ENCODE data around the gene SEPTIN8. TPM values are rescaled to one million over a fixed set of nuclear protein-coding genes. Genes with fewer than 3 reads are reported as not detected.

The SEPTIN8 gene
- total RNA-seq, 4 donors from 2014 or later = 5.2 to 7.9 (median 6.8) TPM

GRCh38 chr5:132813599-132814502 is 36.8 kb upstream of the SEPTIN8 start:
- in situ Hi-C loops (cut with MboI; ENCODE audit: low sequenced_read_pairs in 4 of 4) = loop anchor here in 2 of 4 donors (25.0 kb wide), 1 partner anchor 277 kb away; the partner anchor contains the start of gene IL5 (in 2 of the 2)
- no peaks in the 10 kb centered on the region for H3K9me3 ChIP-seq
- H3K4me1 ChIP-seq = peaks cover 0 to 10% of the 10 kb centered on the region in 2 donors
- ATAC-seq = peak in 1 of 2 donors; percentile 36
- TF ChIP-seq, protein P1, sequence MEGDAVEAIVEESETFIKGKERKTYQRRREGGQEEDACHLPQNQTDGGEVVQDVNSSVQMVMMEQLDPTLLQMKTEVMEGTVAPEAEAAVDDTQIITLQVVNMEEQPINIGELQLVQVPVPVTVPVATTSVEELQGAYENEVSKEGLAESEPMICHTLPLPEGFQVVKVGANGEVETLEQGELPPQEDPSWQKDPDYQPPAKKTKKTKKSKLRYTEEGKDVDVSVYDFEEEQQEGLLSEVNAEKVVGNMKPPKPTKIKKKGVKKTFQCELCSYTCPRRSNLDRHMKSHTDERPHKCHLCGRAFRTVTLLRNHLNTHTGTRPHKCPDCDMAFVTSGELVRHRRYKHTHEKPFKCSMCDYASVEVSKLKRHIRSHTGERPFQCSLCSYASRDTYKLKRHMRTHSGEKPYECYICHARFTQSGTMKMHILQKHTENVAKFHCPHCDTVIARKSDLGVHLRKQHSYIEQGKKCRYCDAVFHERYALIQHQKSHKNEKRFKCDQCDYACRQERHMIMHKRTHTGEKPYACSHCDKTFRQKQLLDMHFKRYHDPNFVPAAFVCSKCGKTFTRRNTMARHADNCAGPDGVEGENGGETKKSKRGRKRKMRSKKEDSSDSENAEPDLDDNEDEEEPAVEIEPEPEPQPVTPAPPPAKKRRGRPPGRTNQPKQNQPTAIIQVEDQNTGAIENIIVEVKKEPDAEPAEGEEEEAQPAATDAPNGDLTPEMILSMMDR (IDR thresholded peaks at IDR 0.05 in 4 of 5, conservative IDR thresholded peaks at IDR 0.05 in 1 of 5) = no peak
- no peak for TF ChIP-seq POLR2A (IDR thresholded peaks at IDR 0.05)
- no peaks in the 10 kb centered on the region for H3K36me3 ChIP-seq
- H3K27ac ChIP-seq = no peak overlapping the region
- peaks cover 29 to 43% (median 38%) of the 10 kb centered on the region in 3 donors for H3K27me3 ChIP-seq
- DNase-seq = no peak
- intact Hi-C loops (cut with DNase I; ENCODE audit: low total_unique reads) = no loop called here
- peak overlapping the region; percentile 33 to 57 (median 40) for H3K4me3 ChIP-seq

DNA sequence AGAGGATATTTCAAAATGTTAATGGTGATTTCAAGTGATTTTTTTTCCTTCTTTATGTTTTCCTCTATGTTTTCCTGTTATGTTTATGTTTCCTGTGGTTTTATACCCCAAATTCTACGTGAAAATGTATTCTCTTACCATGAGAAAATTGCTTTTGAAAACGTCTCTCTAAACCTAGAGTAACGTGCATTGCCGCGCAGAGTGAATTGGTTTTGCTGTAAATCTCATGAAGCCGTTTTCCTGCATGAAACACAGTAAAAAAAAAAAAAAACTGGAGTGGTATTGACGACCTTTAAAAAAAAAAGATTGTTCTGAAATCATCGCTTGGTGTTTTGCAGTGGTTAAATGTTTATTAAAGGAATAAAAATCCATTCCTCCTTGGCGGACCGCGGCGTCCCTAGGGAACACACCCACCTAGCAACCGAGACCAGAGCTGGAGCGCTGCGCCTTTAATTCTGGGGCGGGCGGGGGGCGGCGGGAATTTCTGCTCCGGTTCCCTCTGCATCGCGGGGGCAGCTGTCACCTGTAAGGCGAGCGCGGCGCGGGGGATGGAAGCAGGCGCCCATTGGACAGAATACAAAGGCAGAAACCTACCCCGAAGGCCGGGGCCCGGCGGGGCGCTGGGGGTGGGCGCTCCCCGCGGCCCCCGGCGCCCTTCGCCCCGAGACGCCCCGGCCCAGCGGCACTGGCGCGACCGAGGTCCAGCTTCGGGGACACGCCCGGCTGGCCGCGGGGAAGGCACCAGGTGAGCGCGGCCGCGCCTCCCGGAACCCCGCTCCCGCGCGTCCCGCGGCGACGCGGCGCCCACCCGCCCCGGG is 36.0 kb upstream of the SEPTIN8 start, which contains the start of gene SOWAHA:
Gene SOWAHA, plus strand, starts transcription at position 522 of the 818 bp plus-strand sequence. CDS start 320 bp downstream, outside the sequence.
- DNase-seq = no peak
- Histone ChIP-seq H3K36me3 (no peaks in the 10 kb centered on the region), H3K4me3 (peak within 1 kb of the TSS; percentile 33 to 57 (median 40)), H3K9me3 (no peaks in the 10 kb centered on the region), H3K4me1 (peaks cover 0 to 10% of the 10 kb centered on the region in 2 donors), H3K27ac (no peak within 1 kb of the TSS), H3K27me3 (peaks cover 29 to 43% (median 38%) of the 10 kb centered on the region in 3 donors)
- no peak for ATAC-seq
- intact Hi-C loops (cut with DNase I; ENCODE audit: low total_unique reads) (no loop called here), in situ Hi-C loops (cut with MboI; ENCODE audit: low sequenced_read_pairs in 4 of 4) (loop anchor here in 2 of 4 donors (25.0 kb wide), 1 partner anchor 276 kb away; the partner anchor contains the start of gene IL5 (in 2 of the 2))
- no peak for TF ChIP-seq POLR2A (IDR thresholded peaks at IDR 0.05)
- TF ChIP-seq, protein P1 (IDR thresholded peaks at IDR 0.05 in 4 of 5, conservative IDR thresholded peaks at IDR 0.05 in 1 of 5) = no peak

GRCh38 chr5:132812123-132812765 is 35.2 kb upstream of the SEPTIN8 start:
- TF ChIP-seq, protein P1 (IDR thresholded peaks at IDR 0.05 in 4 of 5, conservative IDR thresholded peaks at IDR 0.05 in 1 of 5) = no peak
- TF ChIP-seq POLR2A (IDR thresholded peaks at IDR 0.05) = no peak
- intact Hi-C loops (cut with DNase I; ENCODE audit: low total_unique reads) = no loop called here
- ATAC-seq (no peak), DNase-seq (no peak)
- Histone ChIP-seq H3K27me3 (peaks cover 29 to 43% (median 38%) of the 10 kb centered on the region in 3 donors), H3K36me3 (no peaks in the 10 kb centered on the region), H3K9me3 (no peaks in the 10 kb centered on the region), H3K4me1 (peaks cover 0 to 10% of the 10 kb centered on the region in 2 donors), H3K4me3 (peak overlapping the region in 1 of 4 donors; percentile 43), H3K27ac (no peak overlapping the region)
- in situ Hi-C loops (cut with MboI; ENCODE audit: low sequenced_read_pairs in 4 of 4) = loop anchor here in 2 of 4 donors (25.0 kb wide), 1 partner anchor 275 kb away; the partner anchor contains the start of gene IL5 (in 2 of the 2)

- Histone ChIP-seq H3K27ac (no peak overlapping the region), H3K4me3 (no peak overlapping the region), H3K27me3 (peaks cover 29 to 48% (median 38%) of the 10 kb centered on the region in 3 donors), H3K4me1 (peaks cover 0 to 10% of the 10 kb centered on the region in 2 donors), H3K36me3 (no peaks in the 10 kb centered on the region), H3K9me3 (no peaks in the 10 kb centered on the region)
- in situ Hi-C loops (cut with MboI; ENCODE audit: low sequenced_read_pairs in 4 of 4) (loop anchor here in 2 of 4 donors (25.0 kb wide), 1 partner anchor 273 kb away; the partner anchor contains the start of gene IL5 (in 2 of the 2)), intact Hi-C loops (cut with DNase I; ENCODE audit: low total_unique reads) (no loop called here)
- TF ChIP-seq POLR2A (IDR thresholded peaks at IDR 0.05) = no peak
- TF ChIP-seq, protein P1 (IDR thresholded peaks at IDR 0.05 in 4 of 5, conservative IDR thresholded peaks at IDR 0.05 in 1 of 5) = no peak
- ATAC-seq (no peak), DNase-seq (no peak)
These were observed 33.6 kb upstream of the SEPTIN8 start for GRCh38 chr5:132810605-132811004.
